Memory B cell (primary cell): ENCODE data around the gene MFSD12.
A peak's percentile ranks its signal among the peaks of the same experiment; 100 is the strongest.
"Not testable (repeated sequence)": the region's sequence is repeated elsewhere in the genome, so short reads cannot be mapped to it uniquely, and the experiment has no call there.

Experiments
- ATAC-seq: fragments of 150-1000 bp; cut with Tn5 transposase; 2 replicates; pipeline ENCODE4 v1.10.0; 2021; ENCODE audit warnings: low read depth, mild to moderate bottlenecking, moderate library complexity
- DNase-seq, 2 donors: peaks; one replicate each; pipeline ENCODE4 v3.0.0; 2022; ENCODE audit warnings: low spot score in 2 of 2
- H3K27ac Mint-ChIP-seq: one replicate; pipeline ENCODE4 v1.8.0; 2022; ENCODE audit warnings: mild to moderate bottlenecking, moderate library complexity, mixed read lengths
- H3K27me3 Mint-ChIP-seq: one replicate; pipeline ENCODE4 v1.8.0; 2022; ENCODE audit warnings: mixed read lengths
- H3K36me3 Mint-ChIP-seq: one replicate; pipeline ENCODE4 v1.8.0; 2022; ENCODE audit warnings: mild to moderate bottlenecking, mixed read lengths
- H3K4me1 Mint-ChIP-seq: one replicate; pipeline ENCODE4 v1.8.0; 2022; ENCODE audit warnings: mixed read lengths
- H3K4me3 Mint-ChIP-seq: one replicate; pipeline ENCODE4 v1.8.0; 2022; ENCODE audit warnings: mild to moderate bottlenecking, moderate library complexity, mixed read lengths
- H3K9me3 Mint-ChIP-seq: one replicate; pipeline ENCODE4 v1.8.0; 2022; ENCODE audit warnings: mixed read lengths

Gene MFSD12

GRCh38 chr19:3533033-3533432 is 24.4 kb downstream of the MFSD12 start:
- H3K4me1 Mint-ChIP-seq, result no peaks in the 10 kb centered on the region
- no peak for ATAC-seq
- H3K9me3 Mint-ChIP-seq, result no peaks in the 10 kb centered on the region
- H3K27me3 Mint-ChIP-seq, result no peaks in the 10 kb centered on the region
- H3K27ac Mint-ChIP-seq, result no peak overlapping the region
- H3K36me3 Mint-ChIP-seq, result peaks cover 14% of the 10 kb centered on the region
- DNase-seq, result no peak
- H3K4me3 Mint-ChIP-seq, result no peak overlapping the region

GRCh38 chr19:3532154-3532786 is 25.1 kb downstream of the MFSD12 start:
- Mint-ChIP-seq H3K4me3 (no peak overlapping the region), H3K36me3 (peaks cover 12% of the 10 kb centered on the region), H3K4me1 (no peaks in the 10 kb centered on the region), H3K9me3 (no peaks in the 10 kb centered on the region), H3K27me3 (no peaks in the 10 kb centered on the region), H3K27ac (no peak overlapping the region)
- no peak for DNase-seq
- ATAC-seq, result no peak

- DNase-seq (no peak), ATAC-seq (no peak)
- H3K27me3 Mint-ChIP-seq, result no peaks in the 10 kb centered on the region
- no peaks in the 10 kb centered on the region for H3K9me3 Mint-ChIP-seq
- H3K36me3 Mint-ChIP-seq, result peaks cover 16% of the 10 kb centered on the region
- no peaks in the 10 kb centered on the region for H3K4me1 Mint-ChIP-seq
- no peak overlapping the region for H3K27ac Mint-ChIP-seq
- H3K4me3 Mint-ChIP-seq, result no peak overlapping the region
These were observed 25.7 kb downstream of the MFSD12 start for GRCh38 chr19:3531716-3532115.

GRCh38 chr19:3530389-3530788 is 27.0 kb downstream of the MFSD12 start:
- Mint-ChIP-seq H3K4me3 (no peak overlapping the region), H3K27me3 (no peaks in the 10 kb centered on the region), H3K36me3 (peaks cover 16% of the 10 kb centered on the region), H3K9me3 (no peaks in the 10 kb centered on the region), H3K4me1 (no peaks in the 10 kb centered on the region), H3K27ac (no peak overlapping the region)
- no peak for DNase-seq
- no peak for ATAC-seq

GRCh38 chr19:3529299-3529698 is 28.1 kb downstream of the MFSD12 start:
- peaks cover 15% of the 10 kb centered on the region for H3K36me3 Mint-ChIP-seq
- H3K27me3 Mint-ChIP-seq, H3K9me3 Mint-ChIP-seq, ATAC-seq, DNase-seq, H3K4me3 Mint-ChIP-seq, H3K27ac Mint-ChIP-seq, H3K4me1 Mint-ChIP-seq: not testable (repeated sequence)

GRCh38 chr19:3528539-3529211 is 28.7 kb downstream of the MFSD12 start:
- Mint-ChIP-seq H3K27me3 (no peaks in the 10 kb centered on the region), H3K9me3 (no peaks in the 10 kb centered on the region), H3K36me3 (peaks cover 18% of the 10 kb centered on the region), H3K4me3 (no peak overlapping the region), H3K4me1 (no peaks in the 10 kb centered on the region), H3K27ac (no peak overlapping the region)
- DNase-seq (no peak), ATAC-seq (no peak)

- Mint-ChIP-seq H3K4me3 (no peak overlapping the region), H3K9me3 (no peaks in the 10 kb centered on the region), H3K27ac (no peak overlapping the region), H3K27me3 (no peaks in the 10 kb centered on the region), H3K36me3 (peaks cover 14% of the 10 kb centered on the region), H3K4me1 (no peaks in the 10 kb centered on the region)
- DNase-seq (no peak), ATAC-seq (no peak)
These were observed 29.3 kb downstream of the MFSD12 start for GRCh38 chr19:3528080-3528479.

- peak overlapping the region; percentile 58 for H3K27ac Mint-ChIP-seq
- H3K27me3 Mint-ChIP-seq, result no peaks in the 10 kb centered on the region
- DNase-seq (no peak), ATAC-seq (no peak)
- peaks cover 12% of the 10 kb centered on the region for H3K36me3 Mint-ChIP-seq
- H3K9me3 Mint-ChIP-seq, result no peaks in the 10 kb centered on the region
- H3K4me3 Mint-ChIP-seq, result no peak overlapping the region
- no peaks in the 10 kb centered on the region for H3K4me1 Mint-ChIP-seq
These were observed 30.0 kb downstream of the MFSD12 start for GRCh38 chr19:3527238-3527910.

- peaks cover 14% of the 10 kb centered on the region for H3K36me3 Mint-ChIP-seq
- peaks cover 2% of the 10 kb centered on the region for H3K4me1 Mint-ChIP-seq
- no peaks in the 10 kb centered on the region for H3K27me3 Mint-ChIP-seq
- no peaks in the 10 kb centered on the region for H3K9me3 Mint-ChIP-seq
- no peak overlapping the region for H3K4me3 Mint-ChIP-seq
- DNase-seq, result no peak
- ATAC-seq, result no peak
- peak overlapping the region; percentile 58 for H3K27ac Mint-ChIP-seq
These were observed 30.7 kb downstream of the MFSD12 start for GRCh38 chr19:3526507-3527237.

- Mint-ChIP-seq H3K36me3 (peaks cover 19% of the 10 kb centered on the region), H3K4me3 (no peak overlapping the region), H3K27me3 (no peaks in the 10 kb centered on the region), H3K27ac (no peak overlapping the region), H3K9me3 (no peaks in the 10 kb centered on the region), H3K4me1 (peaks cover 7% of the 10 kb centered on the region)
- no peak for ATAC-seq
- DNase-seq, result no peak
These were observed 32.4 kb downstream of the MFSD12 start for GRCh38 chr19:3524904-3525451.

GRCh38 chr19:3524078-3524842 is 33.1 kb downstream of the MFSD12 start:
- peak overlapping the region; percentile 38 for H3K27ac Mint-ChIP-seq
- ATAC-seq, result no peak

GRCh38 chr19:3523361-3524077 is 33.9 kb downstream of the MFSD12 start:
- H3K27me3 Mint-ChIP-seq, result no peaks in the 10 kb centered on the region
- H3K27ac Mint-ChIP-seq, result peak overlapping the region; percentile 38
- DNase-seq, result no peak
- no peak for ATAC-seq
- H3K4me1 Mint-ChIP-seq, result peaks cover 11% of the 10 kb centered on the region
- no peak overlapping the region for H3K4me3 Mint-ChIP-seq
- no peaks in the 10 kb centered on the region for H3K9me3 Mint-ChIP-seq
- peaks cover 21% of the 10 kb centered on the region for H3K36me3 Mint-ChIP-seq

More at GRCh38 chr19:3524078-3524842, 33.1 kb downstream of the MFSD12 start:
- Mint-ChIP-seq H3K4me1 (peaks cover 10% of the 10 kb centered on the region), H3K4me3 (no peak overlapping the region), H3K36me3 (peaks cover 21% of the 10 kb centered on the region), H3K9me3 (no peaks in the 10 kb centered on the region), H3K27me3 (no peaks in the 10 kb centered on the region)
- no peak for DNase-seq
